Measurements from ENCODE around the gene HTRA3. TPM values are rescaled to one million over a fixed set of nuclear protein-coding genes. Genes with fewer than 3 reads are reported as not detected.

HTRA3 gene
- polyA plus RNA-seq, 1 donor, result 46.2 TPM

DNA sequence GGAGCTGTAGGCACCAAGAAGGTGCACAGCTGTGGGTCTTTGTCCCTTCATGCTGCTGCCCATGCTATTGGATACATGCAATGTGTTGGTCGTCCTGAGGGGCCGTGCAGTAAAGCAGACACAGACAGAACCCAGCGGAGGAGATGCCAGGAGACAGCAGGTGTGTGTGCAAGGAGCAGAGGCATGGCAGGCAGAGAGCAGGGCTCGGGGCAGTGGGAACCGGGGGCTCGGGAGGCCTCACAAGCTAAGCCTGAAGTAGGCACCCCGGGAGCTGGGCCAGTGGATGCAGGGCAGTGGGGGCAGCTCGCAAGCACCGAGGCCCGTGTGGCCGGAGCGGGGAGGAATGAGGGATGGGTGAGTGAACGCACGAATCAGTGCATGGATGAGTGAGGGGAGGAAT lies 13.2 kb downstream of the HTRA3 start:
- no peak for DNase-seq

DNA sequence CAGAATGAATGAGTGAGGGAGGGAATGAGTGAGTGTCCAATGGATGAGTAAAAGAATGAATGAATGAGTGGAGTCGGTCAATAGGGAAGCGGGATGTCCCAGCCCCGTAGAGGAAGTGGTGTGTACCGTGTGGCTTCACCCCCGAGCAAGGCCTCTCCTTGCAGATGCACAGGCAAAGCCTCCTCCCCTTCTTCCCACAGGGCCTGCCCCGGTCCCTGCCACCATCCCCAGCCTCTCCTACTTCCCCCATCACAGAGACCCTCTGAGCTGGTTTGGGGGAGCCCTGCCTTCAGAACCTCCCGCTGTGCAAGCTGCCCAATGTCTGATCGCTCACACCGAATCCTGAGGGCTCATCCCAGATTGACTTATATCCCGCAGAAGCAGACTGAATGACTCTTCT lies 13.6 kb downstream of the HTRA3 start:
- DNase-seq, result no peak

DNA sequence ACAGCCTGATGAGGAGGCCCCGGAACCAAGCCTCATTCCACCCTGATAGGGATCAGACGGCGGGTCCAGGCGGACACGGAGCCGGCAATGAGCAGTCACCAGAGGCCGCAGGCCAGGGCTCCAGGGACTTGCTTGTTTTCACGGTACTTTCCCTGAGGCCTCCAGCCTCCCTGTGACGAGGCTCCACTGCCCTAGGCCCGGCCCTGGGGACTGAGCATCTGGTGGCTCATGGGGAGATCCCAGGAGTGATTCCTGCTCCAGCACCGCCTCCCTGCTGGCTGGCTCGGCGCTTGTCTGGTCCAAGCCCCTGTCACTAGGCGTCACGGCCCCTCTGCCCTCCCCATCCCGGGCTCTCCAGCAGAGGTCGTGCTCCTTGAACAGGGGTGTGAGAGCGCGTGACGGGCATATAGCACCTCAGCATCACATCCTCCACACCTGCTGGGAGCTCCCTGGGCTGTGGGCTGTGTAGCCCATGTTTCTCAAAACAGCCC lies 14.1 kb downstream of the HTRA3 start:
- no peak for DNase-seq

DNA sequence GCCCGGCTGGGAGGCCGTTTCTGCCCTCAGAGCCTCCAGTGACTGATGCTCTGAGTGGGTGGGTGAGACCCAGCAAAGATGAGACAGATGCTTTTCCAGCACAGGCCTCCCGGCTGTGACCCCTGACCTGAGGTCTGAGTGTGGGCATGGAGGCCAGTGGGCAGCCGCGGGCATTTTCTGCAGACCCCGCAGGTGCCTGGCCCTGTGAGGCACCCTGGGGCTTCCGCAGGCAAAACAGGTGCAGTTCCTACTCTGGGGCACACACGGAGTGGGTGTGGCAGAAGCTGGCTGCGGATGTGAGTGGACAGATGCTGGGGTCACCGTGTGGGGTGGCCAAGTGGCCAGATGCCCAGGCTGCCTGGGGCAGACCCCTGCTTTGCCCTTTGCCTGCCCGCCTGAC lies 14.8 kb downstream of the HTRA3 start:
- no peak for DNase-seq

GRCh38 chr4:8285143-8285975 lies 15.8 kb downstream of the HTRA3 start:
- DNase-seq, result no peak

DNA sequence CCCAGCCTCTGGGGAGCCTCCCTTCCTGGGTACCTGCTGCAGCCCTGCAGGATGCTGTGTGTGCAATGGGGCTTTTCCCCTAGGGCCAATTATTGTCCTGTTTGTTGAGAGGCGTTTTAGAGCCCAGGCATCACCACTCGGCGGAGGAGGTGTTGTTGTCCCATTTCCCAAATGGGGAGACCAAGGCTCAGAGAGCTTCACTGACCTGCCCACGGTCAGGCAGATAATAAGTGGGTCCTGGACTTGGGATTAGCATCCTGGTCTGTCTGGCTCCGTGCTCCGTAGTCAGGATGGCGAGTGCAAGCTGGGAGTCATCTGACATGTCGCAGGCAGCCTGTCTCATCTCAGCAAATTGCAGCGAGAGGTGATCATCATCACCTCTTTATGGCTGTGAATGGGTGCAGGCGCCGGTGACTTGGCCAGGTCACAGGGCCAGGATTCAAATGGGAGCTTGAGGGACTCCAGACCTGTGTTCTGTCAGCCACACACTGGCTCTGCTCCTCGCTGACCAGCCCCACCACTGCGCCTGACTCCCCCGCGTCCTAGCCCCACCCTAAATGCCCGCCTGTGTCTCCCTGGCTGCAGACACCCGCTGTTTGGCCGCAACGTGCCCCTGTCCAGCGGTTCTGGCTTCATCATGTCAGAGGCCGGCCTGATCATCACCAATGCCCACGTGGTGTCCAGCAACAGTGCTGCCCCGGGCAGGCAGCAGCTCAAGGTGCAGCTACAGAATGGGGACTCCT lies 16.6 kb downstream of the HTRA3 start:
- DNase-seq, result no peak

- no peak for DNase-seq
Measured at GRCh38 chr4:8286719-8287342, 17.3 kb downstream of the HTRA3 start.

GRCh38 chr4:8287343-8288280 lies 18.1 kb downstream of the HTRA3 start:
- no peak for DNase-seq

DNA sequence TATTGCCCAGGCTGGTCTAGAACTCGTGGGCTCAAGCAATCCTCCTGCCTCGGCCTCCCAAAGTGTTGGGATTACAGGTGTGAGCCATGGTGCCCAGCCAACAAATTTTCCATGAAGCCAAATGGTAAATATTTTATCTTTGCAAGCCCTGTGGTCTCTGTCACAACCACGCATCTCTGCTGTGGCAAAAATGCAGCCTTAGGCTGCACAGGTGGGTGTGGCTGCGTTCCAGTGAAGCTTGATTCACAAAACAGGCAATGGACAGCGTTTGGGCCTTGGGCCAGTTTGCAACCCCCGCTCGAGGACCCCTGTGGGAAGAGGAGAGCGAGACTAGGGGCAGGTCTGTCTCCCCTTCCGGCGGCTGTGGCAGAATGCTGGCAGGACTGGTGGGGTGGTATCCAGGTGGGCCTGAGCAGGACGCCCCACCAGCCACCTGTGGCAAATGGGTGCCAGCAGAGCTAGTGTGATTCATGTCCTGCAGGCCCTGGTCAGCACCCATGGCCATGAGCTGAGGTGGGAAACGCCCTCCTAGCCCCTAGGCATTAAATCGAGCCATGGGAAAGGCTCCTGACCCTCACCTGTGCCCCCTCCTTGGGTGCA lies 19.7 kb downstream of the HTRA3 start:
- no peak for DNase-seq

GRCh38 chr4:8289956-8290700 lies 20.6 kb downstream of the HTRA3 start:
- DNase-seq, result no peak

- no peak for DNase-seq
Measured at GRCh38 chr4:8290701-8290970, 21.1 kb downstream of the HTRA3 start.

GRCh38 chr4:8291036-8291682 lies 21.6 kb downstream of the HTRA3 start:
- no peak for DNase-seq

- DNase-seq, result no peak
Measured at GRCh38 chr4:8291701-8292477, 22.3 kb downstream of the HTRA3 start.

DNA sequence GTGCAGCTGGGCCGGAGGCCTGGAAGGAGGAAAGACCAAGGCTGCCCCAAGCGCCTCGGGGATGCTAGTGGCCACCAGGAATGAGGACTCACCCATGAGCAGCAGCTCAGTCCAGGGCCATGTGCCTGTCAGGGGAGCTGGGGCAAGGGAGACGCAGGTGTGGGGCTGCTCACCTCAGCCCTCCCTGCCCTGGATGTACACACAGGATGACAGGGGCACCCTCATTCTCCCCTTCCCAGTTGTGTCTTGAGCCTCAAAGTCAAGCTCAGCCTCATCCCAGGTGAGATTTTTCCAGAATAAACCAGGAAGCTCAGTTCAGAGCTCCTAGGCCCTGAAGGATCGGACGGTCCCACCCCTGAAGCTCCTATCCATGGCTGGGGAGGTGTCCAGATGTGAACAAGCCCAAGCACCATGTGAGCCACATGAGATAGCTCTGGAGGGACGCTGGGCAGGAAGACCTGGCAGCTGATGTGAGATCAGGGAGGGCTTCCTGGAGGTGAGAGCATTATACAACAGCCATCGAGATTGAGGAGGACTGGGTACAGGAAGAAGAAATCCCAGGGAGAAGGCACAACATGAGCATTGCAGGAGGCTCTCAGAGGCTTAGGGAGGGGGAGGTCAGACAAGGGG lies 23.0 kb downstream of the HTRA3 start:
- DNase-seq, result no peak

- no peak for DNase-seq
Measured at GRCh38 chr4:8293131-8293975, 23.8 kb downstream of the HTRA3 start.

DNA sequence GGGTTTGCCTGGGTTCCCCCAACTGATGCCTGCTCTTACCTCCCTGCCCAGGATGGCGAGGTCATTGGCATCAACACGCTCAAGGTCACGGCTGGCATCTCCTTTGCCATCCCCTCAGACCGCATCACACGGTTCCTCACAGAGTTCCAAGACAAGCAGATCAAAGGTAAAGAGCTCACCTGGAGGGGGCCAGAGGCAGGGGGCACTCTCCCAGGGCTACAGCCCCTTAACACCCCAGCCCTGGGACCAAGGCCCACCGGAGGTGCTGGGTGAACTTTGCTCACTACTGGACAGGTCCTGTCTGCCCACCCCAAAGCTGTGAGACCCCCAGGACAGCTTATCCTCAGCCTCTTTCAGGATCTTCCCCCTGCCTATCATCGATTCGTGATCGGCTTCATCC lies 24.5 kb downstream of the HTRA3 start:
- DNase-seq, result no peak

GRCh38 chr4:8294775-8295174 lies 25.2 kb downstream of the HTRA3 start:
- DNase-seq, result no peak

DNA sequence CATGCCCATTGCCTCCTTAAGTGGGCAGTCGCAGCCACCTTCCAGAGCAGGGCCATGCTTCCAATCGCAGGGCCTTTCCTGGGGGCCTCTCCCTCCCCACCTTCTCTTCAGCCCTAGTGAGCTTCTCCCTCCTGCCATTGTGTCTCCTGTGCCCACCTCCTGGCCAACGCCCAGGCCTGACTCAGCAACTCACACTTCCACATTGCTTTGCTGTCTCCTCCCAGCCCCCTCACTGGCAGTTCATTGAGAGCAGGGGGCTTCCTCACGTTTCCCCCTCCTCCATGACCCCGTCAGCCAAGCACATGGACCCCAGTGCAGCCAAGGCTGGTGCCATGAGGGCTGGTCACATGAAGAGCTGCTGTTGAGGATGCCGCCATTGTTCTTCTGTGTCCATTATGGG lies 25.9 kb downstream of the HTRA3 start:
- no peak for DNase-seq

- no peak for DNase-seq
Measured at GRCh38 chr4:8296491-8296890, 26.9 kb downstream of the HTRA3 start.

All from hindlimb muscle (tissue), 1 donor.